Keratinocyte (primary cell): ENCODE measurements around the gene VEGFA. TPM values are rescaled to one million over a fixed set of nuclear protein-coding genes. Genes with fewer than 3 reads are reported as not detected.

Experiments used
- DNase-seq: peaks from one replicate; pipeline ENCODE4 v3.0.0-alpha.2; 2011; ENCODE audit warnings: low read depth, missing footprints, low spot score
- FAIRE-seq: peaks from 2 replicates; lab custom pipeline; 2011; peaks lifted over from hg19 to GRCh38; lab: Jason Lieb, UNC
- H2AFZ ChIP-seq: 2 replicates; pipeline ENCODE4 v1.6.0; 2012; ENCODE audit warnings: low read length, control low read depth, inconsistent platforms; ENCODE audit not compliant: control insufficient read depth
- H3K27ac ChIP-seq: 2 replicates; pipeline ENCODE4 v1.5.1; 2011; ENCODE audit warnings: low read length; ENCODE audit not compliant: control insufficient read depth, insufficient read depth
- H3K27me3 ChIP-seq: 3 replicates; pipeline ENCODE4 v1.6.0; 2011; ENCODE audit warnings: low read length; ENCODE audit not compliant: control insufficient read depth, insufficient read depth; ENCODE audit errors: extremely low read depth
- H3K36me3 ChIP-seq, 2 experiments: 2 replicates in 1 of 2; 3 replicates in 1 of 2; pipeline ENCODE4 v1.5.1; 2011; ENCODE audit warnings: low read length in 2 of 2, mild to moderate bottlenecking in 1 of 2; ENCODE audit not compliant: control insufficient read depth in 2 of 2, insufficient read depth in 2 of 2; ENCODE audit errors: extremely low read depth in 1 of 2
- H3K4me1 ChIP-seq: 3 replicates; pipeline ENCODE4 v1.5.1; 2011; ENCODE audit warnings: low read length; ENCODE audit not compliant: control insufficient read depth, insufficient read depth; ENCODE audit errors: extremely low read depth
- H3K4me2 ChIP-seq: 3 replicates; pipeline ENCODE4 v1.6.0; 2011; ENCODE audit warnings: low read depth, low read length; ENCODE audit not compliant: control insufficient read depth, insufficient read depth; ENCODE audit errors: extremely low read depth
- H3K4me3 ChIP-seq, 3 experiments: fragments of 200-600 bp in 1 of 3; sonication (generic) in 1 of 3; 2 replicates in 2 of 3; 3 replicates in 1 of 3; pipeline ENCODE4 v1.5.1; 2011 to 2016; ENCODE audit warnings: low read length in 3 of 3, mild to moderate bottlenecking in 3 of 3, control low read depth in 2 of 3, inconsistent platforms in 1 of 3, low read depth in 1 of 3, mixed read lengths in 1 of 3, mixed run types in 1 of 3, moderate library complexity in 1 of 3; ENCODE audit not compliant: control insufficient read depth in 2 of 3, insufficient read depth in 2 of 3; ENCODE audit errors: extremely low read depth in 1 of 3
- H3K79me2 ChIP-seq: 2 replicates; pipeline ENCODE4 v1.6.0; 2012; ENCODE audit warnings: low read length; ENCODE audit not compliant: control insufficient read depth, insufficient read depth
- H3K9ac ChIP-seq: 3 replicates; pipeline ENCODE4 v1.6.0; 2011; ENCODE audit warnings: low read length; ENCODE audit not compliant: control insufficient read depth, insufficient read depth; ENCODE audit errors: extremely low read depth
- H3K9me1 ChIP-seq: 3 replicates; pipeline ENCODE4 v1.6.0; 2011; ENCODE audit warnings: low read length; ENCODE audit not compliant: control insufficient read depth, insufficient read depth; ENCODE audit errors: extremely low read depth
- H3K9me3 ChIP-seq: 2 replicates; pipeline ENCODE4 v1.5.1; 2012; ENCODE audit warnings: low read depth, low read length; ENCODE audit not compliant: control insufficient read depth
- H4K20me1 ChIP-seq: 3 replicates; pipeline ENCODE4 v1.6.0; 2011; ENCODE audit warnings: low read length; ENCODE audit not compliant: control insufficient read depth, insufficient read depth; ENCODE audit errors: extremely low read depth
- CTCF ChIP-seq, 3 experiments: IDR thresholded peaks in 1 of 3; conservative IDR thresholded peaks in 1 of 3; optimal IDR thresholded peaks in 1 of 3; 2 replicates in 2 of 3; 3 replicates in 1 of 3; pipeline versions ENCODE3 to v1.5.1; 2011; ENCODE audit warnings: low read length in 3 of 3, mild to moderate bottlenecking in 3 of 3, moderate library complexity in 2 of 3, control low read depth in 1 of 3, inconsistent platforms in 1 of 3; ENCODE audit not compliant: insufficient read depth in 2 of 3; ENCODE audit errors: extremely low read depth in 1 of 3
- EZH2 ChIP-seq: IDR thresholded peaks from one replicate; pipeline ENCODE4 v1.6.1; 2012; ENCODE audit warnings: inconsistent platforms, mild to moderate bottlenecking, low read length, moderate library complexity
- dilution Hi-C: fragments of 300-500 bp; cut with MboI; formaldehyde crosslinking; loops from one replicate; pipeline ENCODE4 v1.7.0; 2020; ENCODE audit warnings: low sequenced_read_pairs; ENCODE audit not compliant: extremely low pct_ligation_motif_present
- polyA plus RNA-seq, 5 experiments: library from polyadenylated mRNA; depleted of rRNA in 3 of 5; stranded (reverse) in 3 of 5; stranded (forward) in 1 of 5; unstranded in 1 of 5; fragments of >200 nt; gene quantifications; 1 replicate in 1 of 5; 2 replicates in 3 of 5; 3 replicates in 1 of 5; pipeline versions ENCODE4 v1.2.1 to v1.2.3, GENCODE V29; 2011 to 2012; ENCODE audit warnings: missing spikeins in 2 of 5, low read depth in 1 of 5, low replicate concordance in 1 of 5

Gene VEGFA
- polyA plus RNA-seq, 1 donor (not counting 4 experiments of a cell fraction or from before 2014, with no cell fraction given): 149 TPM

- H4K20me1 ChIP-seq: peaks cover 64% of the 10 kb centered on the region
- H3K36me3 ChIP-seq: peaks cover 23 to 71% of the 10 kb centered on the region in 2 experiments
- peak overlapping the region; percentile 88 for H3K4me2 ChIP-seq
- peak overlapping the region; percentile 83 for H3K27ac ChIP-seq
- H3K9me3 ChIP-seq: no peaks in the 10 kb centered on the region
- H3K4me3 ChIP-seq: peak overlapping the region; percentile 80 to 98 (median 88)
- peaks cover 7% of the 10 kb centered on the region for H3K9me1 ChIP-seq
- dilution Hi-C loops: no loop called here
- H3K79me2 ChIP-seq: peaks cover 87% of the 10 kb centered on the region
- H3K27me3 ChIP-seq: no peaks in the 10 kb centered on the region
- peaks cover 31% of the 10 kb centered on the region for H3K4me1 ChIP-seq
- H3K9ac ChIP-seq: peak overlapping the region; percentile 96
- no peak for TF ChIP-seq EZH2
- no peak for TF ChIP-seq CTCF (optimal IDR thresholded peaks at IDR 0.05 in 1 of 3, IDR thresholded peaks at IDR 0.05 in 1 of 3, conservative IDR thresholded peaks at IDR 0.05 in 1 of 3; ENCODE audit: extremely low read depth in 1 of 3, insufficient read depth in 2 of 3, low read length in 3 of 3)
- no peak overlapping the region for H2AFZ ChIP-seq
- FAIRE-seq (no peak), DNase-seq (no peak)
These were observed 4.2 kb downstream of the VEGFA start for GRCh38 chr6:43773980-43774775.

- no peak for FAIRE-seq
These were observed 4.9 kb downstream of the VEGFA start for GRCh38 chr6:43774776-43775534.

More at GRCh38 chr6:43774776-43775534, 4.9 kb downstream of the VEGFA start:
- H4K20me1 ChIP-seq: peaks cover 71% of the 10 kb centered on the region
- no peaks in the 10 kb centered on the region for H3K27me3 ChIP-seq
- H3K4me1 ChIP-seq: peaks cover 25% of the 10 kb centered on the region
- H3K9ac ChIP-seq: peak overlapping the region; percentile 96
- no peak for DNase-seq
- H3K27ac ChIP-seq: no peak overlapping the region
- H2AFZ ChIP-seq: no peak overlapping the region
- peak overlapping the region in 2 of 3 experiments; percentile 26 to 88 for H3K4me3 ChIP-seq
- no peak for TF ChIP-seq EZH2
- TF ChIP-seq CTCF (optimal IDR thresholded peaks at IDR 0.05 in 1 of 3, IDR thresholded peaks at IDR 0.05 in 1 of 3, conservative IDR thresholded peaks at IDR 0.05 in 1 of 3; ENCODE audit: extremely low read depth in 1 of 3, insufficient read depth in 2 of 3, low read length in 3 of 3): peak in 2 of 3 experiments; percentile 77 to 96
- dilution Hi-C loops: no loop called here
- peak overlapping the region; percentile 88 for H3K4me2 ChIP-seq
- H3K9me3 ChIP-seq: no peaks in the 10 kb centered on the region
- peaks cover 7% of the 10 kb centered on the region for H3K9me1 ChIP-seq
- H3K79me2 ChIP-seq: peaks cover 95% of the 10 kb centered on the region
- peaks cover 31 to 79% of the 10 kb centered on the region in 2 experiments for H3K36me3 ChIP-seq
